Effector memory CD4-positive, alpha-beta T cell (primary cell): Measurements from ENCODE around the gene TAS2R14.

Source experiments
- DNase-seq, 3 donors: peaks; one replicate each; pipeline ENCODE4 v3.0.0-alpha.2; 2020
- H3K27ac ChIP-seq: 2 replicates; pipeline ENCODE4 v1.7.0; 2013; ENCODE audit warnings: mild to moderate bottlenecking, low read length, moderate library complexity; ENCODE audit not compliant: insufficient read depth, poor library complexity, severe bottlenecking
- H3K27me3 ChIP-seq: replicated peaks from 2 replicates; pipeline ENCODE4 v1.7.0; 2013; ENCODE audit warnings: mild to moderate bottlenecking, low read length; ENCODE audit not compliant: insufficient read depth, control insufficient read depth, poor library complexity, severe bottlenecking
- H3K36me3 ChIP-seq: 2 replicates; pipeline ENCODE4 v1.7.0; 2013; ENCODE audit warnings: mild to moderate bottlenecking, low read length, moderate library complexity; ENCODE audit not compliant: control insufficient read depth, insufficient read depth
- H3K4me1 ChIP-seq: 2 replicates; pipeline ENCODE4 v1.7.0; 2013; ENCODE audit warnings: low read length, mild to moderate bottlenecking; ENCODE audit not compliant: control insufficient read depth, insufficient read depth, poor library complexity, severe bottlenecking
- H3K4me3 ChIP-seq: 2 replicates; pipeline ENCODE4 v1.7.0; 2013; ENCODE audit warnings: low read length, low read depth, mild to moderate bottlenecking; ENCODE audit not compliant: insufficient read depth, poor library complexity, severe bottlenecking
- H3K9me3 ChIP-seq: 2 replicates; pipeline ENCODE4 v1.7.0; 2013; ENCODE audit warnings: mild to moderate bottlenecking, low read length, moderate library complexity; ENCODE audit not compliant: control insufficient read depth

TAS2R14 gene

DNA sequence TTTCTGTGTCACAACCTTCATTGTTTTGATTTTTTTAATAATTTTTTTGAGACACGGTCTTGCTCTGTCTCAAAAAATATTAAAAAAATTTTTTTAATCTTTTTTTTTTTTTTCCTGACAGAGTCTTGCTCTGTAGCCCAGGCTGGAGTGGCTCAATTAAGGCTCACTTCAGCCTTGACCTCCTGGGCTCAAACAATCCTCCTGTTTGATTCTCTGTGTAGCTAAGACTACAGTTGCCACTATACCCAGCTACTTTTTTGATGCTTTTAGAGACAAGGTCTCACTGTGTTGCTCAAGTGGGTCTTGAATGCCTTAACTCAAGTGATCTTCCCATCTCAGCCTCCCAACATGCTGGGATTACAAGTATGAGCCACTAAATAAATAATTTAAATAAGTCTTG, 19.3 kb downstream of the TAS2R14 start:
- H3K4me3 ChIP-seq = no peak overlapping the region
- H3K9me3 ChIP-seq = no peaks in the 10 kb centered on the region
- H3K27me3 ChIP-seq = no peaks in the 10 kb centered on the region
- H3K27ac ChIP-seq = no peak overlapping the region
- H3K36me3 ChIP-seq = no peaks in the 10 kb centered on the region
- no peak for DNase-seq
- H3K4me1 ChIP-seq = no peaks in the 10 kb centered on the region

DNA sequence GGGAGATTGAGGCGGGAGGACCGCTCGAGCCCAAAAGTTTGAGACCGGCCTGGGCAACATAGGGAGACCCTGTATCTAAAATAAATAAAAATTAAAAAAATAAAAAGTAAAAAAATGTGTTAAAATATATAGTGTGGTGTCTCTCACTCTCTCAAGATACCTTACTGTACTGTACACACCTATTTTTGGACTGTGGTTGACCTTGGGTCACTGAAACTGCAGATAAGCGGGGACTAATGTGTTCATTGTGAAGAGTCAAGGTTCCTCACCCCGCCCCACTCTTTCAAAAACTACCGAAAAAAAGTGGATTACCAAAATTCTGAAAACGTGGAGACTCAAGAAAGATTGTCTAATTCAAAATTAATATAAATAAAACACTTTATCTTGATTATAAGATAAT, 28.7 kb downstream of the TAS2R14 start:
- H3K4me1 ChIP-seq = no peaks in the 10 kb centered on the region
- no peaks in the 10 kb centered on the region for H3K36me3 ChIP-seq
- H3K27me3 ChIP-seq = no peaks in the 10 kb centered on the region
- H3K4me3 ChIP-seq = no peak overlapping the region
- no peaks in the 10 kb centered on the region for H3K9me3 ChIP-seq
- no peak for DNase-seq
- no peak overlapping the region for H3K27ac ChIP-seq

DNA sequence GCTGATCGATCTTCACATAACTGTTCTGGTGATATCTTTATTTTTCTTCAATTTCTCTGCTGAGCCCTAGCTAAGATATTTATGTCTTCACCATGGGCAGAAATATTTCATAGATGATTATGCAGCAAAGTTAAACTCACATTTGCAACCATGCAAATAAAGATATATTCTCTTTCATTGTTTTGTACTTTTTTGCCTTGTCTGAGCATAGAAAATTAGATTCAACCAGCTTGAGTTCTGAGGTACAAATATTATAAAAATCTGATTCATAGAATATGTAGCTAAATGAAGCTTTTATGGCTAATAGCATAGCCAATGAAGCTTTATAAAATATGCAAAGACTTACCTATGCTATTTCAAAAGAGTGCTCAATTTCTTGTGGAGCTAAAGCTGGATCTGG, 29.6 kb downstream of the TAS2R14 start, which contains the start of gene TAS2R13:
TSS of gene TAS2R13 (minus strand) at position 101 of the 400 bp plus-strand sequence. CDS start 264 bp downstream, outside the sequence.
- DNase-seq = no peak
- Histone ChIP-seq H3K4me1 (no peaks in the 10 kb centered on the region), H3K27me3 (no peaks in the 10 kb centered on the region), H3K36me3 (no peaks in the 10 kb centered on the region), H3K27ac (no peak within 1 kb of the TSS), H3K4me3 (no peak within 1 kb of the TSS), H3K9me3 (peaks cover 8% of the 10 kb centered on the region)

DNA sequence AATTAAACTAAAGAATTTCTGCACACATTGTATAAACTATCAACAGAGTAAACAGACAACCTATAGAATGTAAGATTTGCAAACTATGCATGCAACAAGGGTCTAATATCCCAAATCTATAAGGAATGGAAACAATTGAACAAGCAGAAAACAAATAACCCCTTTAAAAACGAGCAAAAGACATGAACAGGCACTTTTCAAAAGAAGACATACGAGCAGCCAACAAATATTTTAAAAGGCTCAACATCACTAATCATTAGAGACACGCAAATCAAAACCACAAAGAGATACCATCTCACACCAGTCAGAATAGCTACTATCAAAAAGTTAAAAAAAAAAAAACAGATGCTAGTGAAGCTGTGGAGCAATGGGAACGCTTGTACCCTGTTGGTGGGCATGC, 34.4 kb downstream of the TAS2R14 start:
- Histone ChIP-seq H3K4me3 (no peak overlapping the region), H3K4me1 (no peaks in the 10 kb centered on the region), H3K36me3 (no peaks in the 10 kb centered on the region), H3K9me3 (peaks cover 11% of the 10 kb centered on the region), H3K27ac (no peak overlapping the region), H3K27me3 (no peaks in the 10 kb centered on the region)
- DNase-seq = no peak

DNA sequence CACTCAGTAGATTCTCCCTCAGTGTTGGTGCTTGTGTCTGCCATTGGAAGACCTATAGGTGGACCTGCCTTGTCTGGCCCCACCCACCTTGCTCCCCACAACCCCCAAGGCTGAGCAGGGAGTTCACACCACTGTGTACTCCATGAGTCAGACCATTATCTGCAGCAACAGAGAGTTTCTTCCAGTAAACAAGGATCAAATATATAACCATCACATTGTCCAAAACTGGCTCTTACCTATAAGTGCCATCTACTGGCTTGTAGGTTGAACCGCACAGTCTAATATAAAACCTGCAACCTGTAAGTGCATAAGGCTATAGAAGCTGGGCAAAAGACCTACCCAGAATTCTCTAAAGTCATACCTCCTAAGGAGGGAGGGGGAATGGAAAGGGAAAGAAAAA, 37.6 kb downstream of the TAS2R14 start:
- H3K9me3 ChIP-seq = peaks cover 11% of the 10 kb centered on the region
- no peaks in the 10 kb centered on the region for H3K36me3 ChIP-seq
- H3K27me3 ChIP-seq = no peaks in the 10 kb centered on the region
- no peak overlapping the region for H3K27ac ChIP-seq
- no peak for DNase-seq
- H3K4me1 ChIP-seq = no peaks in the 10 kb centered on the region
- no peak overlapping the region for H3K4me3 ChIP-seq

DNA sequence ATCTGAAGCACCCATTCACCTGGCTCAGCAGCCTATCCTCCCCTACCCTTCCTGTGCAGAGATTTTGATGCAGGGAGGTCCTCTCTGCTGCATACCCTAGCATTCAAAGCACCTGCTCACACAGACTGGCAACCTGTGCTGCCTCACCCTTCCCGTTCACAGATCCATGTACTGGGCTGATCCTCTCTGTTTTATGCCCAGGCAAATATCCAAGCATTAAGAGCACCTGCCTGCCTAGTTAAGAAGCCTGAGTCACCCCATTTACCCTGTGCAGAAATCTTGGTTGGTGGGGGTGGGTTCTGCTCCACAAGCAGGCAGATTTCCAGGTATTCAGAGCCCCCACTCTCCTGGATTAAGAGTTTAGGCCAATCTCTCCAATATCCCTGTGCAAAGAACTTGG, 38.1 kb downstream of the TAS2R14 start:
- no peak overlapping the region for H3K27ac ChIP-seq
- H3K4me3 ChIP-seq = no peak overlapping the region
- no peaks in the 10 kb centered on the region for H3K4me1 ChIP-seq
- peaks cover 11% of the 10 kb centered on the region for H3K9me3 ChIP-seq
- no peak for DNase-seq
- H3K36me3 ChIP-seq = no peaks in the 10 kb centered on the region
- no peaks in the 10 kb centered on the region for H3K27me3 ChIP-seq

DNA sequence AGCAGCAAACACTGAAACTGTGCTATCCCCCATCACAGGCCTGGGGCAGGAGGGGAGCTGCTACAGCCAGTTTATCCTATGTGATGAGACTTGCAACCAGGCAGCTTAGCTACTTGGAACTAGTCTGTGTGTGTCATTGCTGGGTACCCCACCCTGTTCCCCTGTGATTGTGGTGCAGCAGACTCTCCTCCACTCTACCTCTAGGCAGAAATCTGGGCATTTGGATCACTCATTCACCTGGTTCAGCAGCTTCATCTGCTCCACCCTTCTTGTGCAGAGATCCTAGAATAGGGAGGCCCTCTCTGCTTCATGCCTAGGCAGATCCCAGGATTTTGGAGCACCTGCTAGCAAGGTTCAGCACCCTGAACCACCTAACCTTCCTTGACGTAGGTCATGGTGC, 38.5 kb downstream of the TAS2R14 start:
- H3K4me3 ChIP-seq = no peak overlapping the region
- no peaks in the 10 kb centered on the region for H3K27me3 ChIP-seq
- H3K27ac ChIP-seq = no peak overlapping the region
- H3K4me1 ChIP-seq = no peaks in the 10 kb centered on the region
- peaks cover 11% of the 10 kb centered on the region for H3K9me3 ChIP-seq
- DNase-seq = no peak
- H3K36me3 ChIP-seq = no peaks in the 10 kb centered on the region

DNA sequence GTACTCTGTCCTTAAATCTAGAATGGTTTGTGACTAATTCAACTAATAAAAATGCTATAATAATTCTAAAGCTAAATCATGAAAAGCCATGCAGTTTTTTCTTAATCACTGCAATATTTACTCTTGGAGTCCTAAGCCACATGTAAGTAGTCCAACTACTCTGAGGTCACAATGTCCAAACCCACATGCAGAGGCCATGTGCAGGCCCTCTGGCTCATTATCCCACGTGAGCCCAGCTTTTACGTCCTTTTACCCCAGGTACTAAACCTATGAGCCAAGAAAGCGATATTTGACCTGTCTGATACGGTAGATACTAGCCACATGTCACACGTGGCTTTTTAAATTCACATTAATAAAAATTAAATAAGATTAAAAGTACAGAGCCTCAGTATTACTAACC, 42.2 kb downstream of the TAS2R14 start:
- DNase-seq = no peak
- no peak overlapping the region for H3K27ac ChIP-seq

DNA sequence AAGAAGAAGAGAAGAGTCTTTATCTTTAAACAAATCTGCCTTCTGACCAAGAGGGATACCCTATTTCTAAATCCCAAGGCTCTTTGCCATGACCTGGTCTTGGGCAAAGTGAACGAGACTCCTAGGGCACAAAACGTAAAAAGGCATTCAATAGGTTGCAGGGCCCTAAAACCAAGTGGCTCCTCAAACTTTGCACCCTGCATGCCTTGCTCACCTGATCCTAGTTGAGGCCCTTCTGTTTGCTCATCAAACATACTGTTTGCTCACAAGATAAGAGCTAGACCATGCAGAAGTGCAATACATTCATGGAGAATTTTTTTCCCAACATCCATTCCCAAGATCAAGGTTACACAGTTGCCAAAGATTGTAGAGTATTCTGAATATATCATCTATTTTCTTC, 47.1 kb downstream of the TAS2R14 start:
- H3K27ac ChIP-seq = no peak overlapping the region
- no peak for DNase-seq
- no peaks in the 10 kb centered on the region for H3K4me1 ChIP-seq
- H3K27me3 ChIP-seq = no peaks in the 10 kb centered on the region
- H3K9me3 ChIP-seq = no peaks in the 10 kb centered on the region
- no peak overlapping the region for H3K4me3 ChIP-seq
- H3K36me3 ChIP-seq = no peaks in the 10 kb centered on the region

More for the DNA sequence above, 42.2 kb downstream of the TAS2R14 start:
- Histone ChIP-seq H3K36me3 (no peaks in the 10 kb centered on the region), H3K9me3 (no peaks in the 10 kb centered on the region), H3K4me3 (no peak overlapping the region), H3K27me3 (no peaks in the 10 kb centered on the region), H3K4me1 (no peaks in the 10 kb centered on the region)

DNA sequence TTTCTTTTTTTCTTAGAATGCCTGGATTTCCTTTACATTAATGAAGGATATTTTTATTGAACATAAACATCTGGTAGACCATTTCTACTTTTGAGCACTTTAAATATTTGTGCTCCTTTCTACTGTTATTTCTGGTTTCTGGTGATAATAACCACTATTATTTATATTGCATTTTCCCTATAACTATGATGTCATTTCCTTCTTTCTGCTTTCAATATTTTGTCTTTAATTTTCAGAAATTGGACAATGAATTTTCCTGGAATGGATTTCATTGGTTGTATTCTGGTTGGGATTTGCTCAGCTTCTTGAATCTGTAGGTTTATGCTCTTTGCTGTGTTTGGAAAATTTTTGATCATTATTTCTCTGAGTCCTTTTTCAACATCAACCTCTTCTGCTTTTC, 49.8 kb downstream of the TAS2R14 start:
- no peaks in the 10 kb centered on the region for H3K36me3 ChIP-seq
- no peak overlapping the region for H3K4me3 ChIP-seq
- H3K4me1 ChIP-seq = no peaks in the 10 kb centered on the region
- no peak for DNase-seq
- no peak overlapping the region for H3K27ac ChIP-seq
- no peaks in the 10 kb centered on the region for H3K27me3 ChIP-seq
- H3K9me3 ChIP-seq = no peaks in the 10 kb centered on the region
